Measurements from ENCODE around the gene C1QL1.

C1QL1 gene

GRCh38 chr17:44914148-44914547, 54.0 kb downstream of the C1QL1 start:
- no peak for DNase-seq (ENCODE audit: low read depth)

- DNase-seq (ENCODE audit: low read depth): no peak
Observed at GRCh38 chr17:44913676-44914075, 54.4 kb downstream of the C1QL1 start.

- DNase-seq (ENCODE audit: low read depth): no peak
Observed at GRCh38 chr17:44912763-44913544, 55.1 kb downstream of the C1QL1 start.

- DNase-seq (ENCODE audit: low read depth): peak; percentile 32
Observed at GRCh38 chr17:44911133-44912001, 56.7 kb downstream of the C1QL1 start.

GRCh38 chr17:44910231-44911106, 57.6 kb downstream of the C1QL1 start:
- no peak for DNase-seq (ENCODE audit: low read depth)
